Osteoblast (primary cell): Measurements from ENCODE around the gene OR1J4. TPM values are rescaled to one million over a fixed set of nuclear protein-coding genes. Genes with fewer than 3 reads are reported as not detected.

ENCODE experiments used
- DNase-seq: peaks from one replicate; pipeline ENCODE4 v3.0.0; 2011; ENCODE audit warnings: low spot score, mixed read lengths; ENCODE audit not compliant: insufficient read length; ENCODE audit errors: missing footprints
- H2AFZ ChIP-seq: 2 replicates; pipeline ENCODE4 v1.6.0; 2011; ENCODE audit warnings: mild to moderate bottlenecking, low read length
- H3K27ac ChIP-seq: 2 replicates; pipeline ENCODE4 v1.5.1; 2011; ENCODE audit warnings: mild to moderate bottlenecking, low read depth, low read length, moderate library complexity
- H3K27me3 ChIP-seq: 2 replicates; pipeline ENCODE4 v1.6.0; 2012; ENCODE audit warnings: mild to moderate bottlenecking, control low read depth, inconsistent platforms, low read length, moderate library complexity; ENCODE audit not compliant: insufficient read depth
- H3K36me3 ChIP-seq: 2 replicates; pipeline ENCODE4 v1.5.1; 2011; ENCODE audit warnings: mild to moderate bottlenecking, low read length, control low read depth, moderate library complexity; ENCODE audit not compliant: insufficient read depth
- H3K4me1 ChIP-seq: 2 replicates; pipeline ENCODE4 v1.5.1; 2011; ENCODE audit warnings: mild to moderate bottlenecking, low read length, control low read depth, moderate library complexity; ENCODE audit not compliant: insufficient read depth
- H3K4me2 ChIP-seq: 2 replicates; pipeline ENCODE4 v1.6.0; 2011; ENCODE audit warnings: mild to moderate bottlenecking, low read length; ENCODE audit not compliant: insufficient read depth
- H3K4me3 ChIP-seq: fragments of 200-600 bp; sonication (generic); 3 replicates; pipeline ENCODE4 v1.5.1; 2012; ENCODE audit warnings: mild to moderate bottlenecking, low read length, inconsistent platforms; ENCODE audit not compliant: insufficient read depth
- H3K79me2 ChIP-seq: 2 replicates; pipeline ENCODE4 v1.6.0; 2012; ENCODE audit warnings: mild to moderate bottlenecking, low read length, control low read depth, inconsistent platforms; ENCODE audit not compliant: insufficient read depth
- H3K9me3 ChIP-seq: 2 replicates; pipeline ENCODE4 v1.5.1; 2011; ENCODE audit warnings: low read depth, low read length, control low read depth
- H4K20me1 ChIP-seq: 2 replicates; pipeline ENCODE4 v1.6.0; 2012; ENCODE audit warnings: mild to moderate bottlenecking, low read length, control low read depth; ENCODE audit not compliant: insufficient read depth
- total RNA-seq: library from RNA; depleted of rRNA; stranded (reverse); fragments of >200 nt; gene quantifications from 2 replicates; pipeline ENCODE4 v1.2.3, GENCODE V29; 2012
- TF ChIP-seq, protein P1 (sequence below): IDR thresholded peaks from 2 replicates; pipeline ENCODE4 v1.5.1; 2011; ENCODE audit warnings: mild to moderate bottlenecking, low read depth, low read length, moderate library complexity; ENCODE audit errors: extremely low read depth

Gene OR1J4
- total RNA-seq, 1 donor: not detected

DNA sequence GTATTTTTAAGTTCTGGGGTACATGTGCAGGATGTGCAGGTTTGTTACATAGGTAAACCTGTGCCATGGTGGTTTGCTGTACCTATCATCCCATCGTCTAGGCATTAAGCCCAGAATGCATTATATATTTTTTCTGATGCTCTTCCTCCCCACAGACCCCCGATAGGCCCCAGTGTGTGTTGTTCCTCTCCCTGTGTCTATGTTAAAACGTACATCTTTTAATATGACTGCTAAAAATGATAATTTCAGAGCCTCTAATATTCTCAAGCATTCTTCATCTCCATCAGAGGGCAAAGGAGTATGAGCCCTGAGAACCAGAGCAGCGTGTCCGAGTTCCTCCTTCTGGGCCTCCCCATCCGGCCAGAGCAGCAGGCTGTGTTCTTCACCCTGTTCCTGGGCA is 8.4 kb upstream of the OR1J4 start, which contains the start of gene OR1J2:
OR1J2 (plus strand) TSS at position 301 of the 400 bp plus-strand sequence; CDS start at position 301, 0 bp downstream.
- Histone ChIP-seq H3K4me2 (no peak within 1 kb of the TSS), H3K27ac (no peak within 1 kb of the TSS), H3K79me2 (no peaks in the 10 kb centered on the region), H3K27me3 (no peaks in the 10 kb centered on the region), H3K9me3 (no peaks in the 10 kb centered on the region), H2AFZ (no peak within 1 kb of the TSS), H3K4me3 (no peak within 1 kb of the TSS), H3K36me3 (no peaks in the 10 kb centered on the region), H4K20me1 (no peaks in the 10 kb centered on the region), H3K4me1 (no peaks in the 10 kb centered on the region)
- TF ChIP-seq, protein P1, sequence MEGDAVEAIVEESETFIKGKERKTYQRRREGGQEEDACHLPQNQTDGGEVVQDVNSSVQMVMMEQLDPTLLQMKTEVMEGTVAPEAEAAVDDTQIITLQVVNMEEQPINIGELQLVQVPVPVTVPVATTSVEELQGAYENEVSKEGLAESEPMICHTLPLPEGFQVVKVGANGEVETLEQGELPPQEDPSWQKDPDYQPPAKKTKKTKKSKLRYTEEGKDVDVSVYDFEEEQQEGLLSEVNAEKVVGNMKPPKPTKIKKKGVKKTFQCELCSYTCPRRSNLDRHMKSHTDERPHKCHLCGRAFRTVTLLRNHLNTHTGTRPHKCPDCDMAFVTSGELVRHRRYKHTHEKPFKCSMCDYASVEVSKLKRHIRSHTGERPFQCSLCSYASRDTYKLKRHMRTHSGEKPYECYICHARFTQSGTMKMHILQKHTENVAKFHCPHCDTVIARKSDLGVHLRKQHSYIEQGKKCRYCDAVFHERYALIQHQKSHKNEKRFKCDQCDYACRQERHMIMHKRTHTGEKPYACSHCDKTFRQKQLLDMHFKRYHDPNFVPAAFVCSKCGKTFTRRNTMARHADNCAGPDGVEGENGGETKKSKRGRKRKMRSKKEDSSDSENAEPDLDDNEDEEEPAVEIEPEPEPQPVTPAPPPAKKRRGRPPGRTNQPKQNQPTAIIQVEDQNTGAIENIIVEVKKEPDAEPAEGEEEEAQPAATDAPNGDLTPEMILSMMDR: no peak
- DNase-seq: no peak

DNA sequence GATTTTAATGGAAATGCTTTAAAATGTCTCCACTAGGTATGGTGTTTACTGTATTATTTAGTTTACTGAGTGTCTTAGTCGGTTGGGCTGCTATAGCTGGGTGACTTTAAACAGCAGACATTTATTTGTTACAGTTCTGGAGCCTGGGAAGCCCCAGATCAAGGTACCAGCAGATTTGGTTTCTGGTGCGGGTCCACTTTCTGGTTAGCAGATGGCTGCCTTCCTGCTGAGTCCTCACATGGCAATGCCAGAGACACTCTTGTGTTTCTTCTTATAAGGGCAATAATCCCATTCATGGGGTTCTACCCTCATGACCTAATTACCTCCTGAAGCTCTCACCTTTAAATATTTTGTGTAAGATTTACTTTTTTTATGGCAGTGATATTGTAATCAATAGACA is 715 bp upstream of the OR1J4 start:
- Histone ChIP-seq H2AFZ (no peak overlapping the region), H3K36me3 (no peaks in the 10 kb centered on the region), H3K79me2 (no peaks in the 10 kb centered on the region), H3K27me3 (no peaks in the 10 kb centered on the region), H3K9me3 (no peaks in the 10 kb centered on the region), H4K20me1 (no peaks in the 10 kb centered on the region), H3K4me2 (no peak overlapping the region), H3K4me1 (no peaks in the 10 kb centered on the region), H3K27ac (no peak overlapping the region), H3K4me3 (no peak overlapping the region)
- TF ChIP-seq, protein P1: no peak
- no peak for DNase-seq

DNA sequence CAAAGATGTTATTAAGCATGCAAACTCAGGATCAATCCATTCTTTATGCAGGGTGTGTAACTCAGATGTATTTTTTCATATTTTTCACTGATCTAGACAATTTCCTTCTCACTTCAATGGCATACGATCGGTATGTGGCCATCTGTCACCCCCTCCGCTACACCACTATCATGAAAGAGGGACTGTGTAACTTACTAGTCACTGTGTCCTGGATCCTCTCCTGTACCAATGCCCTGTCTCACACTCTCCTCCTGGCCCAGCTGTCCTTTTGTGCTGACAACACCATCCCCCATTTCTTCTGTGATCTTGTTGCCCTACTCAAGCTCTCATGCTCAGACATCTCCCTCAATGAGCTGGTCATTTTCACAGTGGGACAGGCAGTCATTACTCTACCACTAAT is 435 bp downstream of the OR1J4 start:
- Histone ChIP-seq H3K4me2 (no peak overlapping the region), H3K4me3 (no peak overlapping the region), H2AFZ (no peak overlapping the region), H3K4me1 (no peaks in the 10 kb centered on the region), H4K20me1 (no peaks in the 10 kb centered on the region), H3K36me3 (no peaks in the 10 kb centered on the region), H3K79me2 (no peaks in the 10 kb centered on the region), H3K27me3 (no peaks in the 10 kb centered on the region), H3K9me3 (no peaks in the 10 kb centered on the region), H3K27ac (no peak overlapping the region)
- DNase-seq: no peak
- TF ChIP-seq, protein P1: no peak

DNA sequence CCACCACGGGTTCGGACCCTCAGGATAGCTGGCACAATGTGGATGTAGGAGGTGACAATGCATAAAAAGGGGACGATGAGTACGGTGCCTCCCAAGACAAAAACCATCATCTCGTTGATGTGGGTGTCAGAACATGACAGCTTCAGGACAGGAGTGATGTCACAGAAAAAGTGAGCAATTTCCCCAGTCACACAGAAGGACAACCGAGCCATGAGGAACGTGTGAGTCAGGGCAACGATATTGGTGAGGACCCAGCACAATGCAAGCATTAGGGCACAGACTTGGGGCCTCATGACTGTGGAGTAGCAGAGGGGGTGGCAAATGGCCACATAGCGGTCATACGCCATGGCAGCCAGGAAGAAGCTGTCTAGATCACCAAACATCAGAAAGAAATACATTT is 7.7 kb downstream of the OR1J4 start:
- Histone ChIP-seq H3K4me3 (no peak overlapping the region), H3K4me1 (no peaks in the 10 kb centered on the region), H3K9me3 (no peaks in the 10 kb centered on the region), H3K79me2 (no peaks in the 10 kb centered on the region), H4K20me1 (no peaks in the 10 kb centered on the region), H3K27me3 (no peaks in the 10 kb centered on the region), H3K36me3 (no peaks in the 10 kb centered on the region), H2AFZ (no peak overlapping the region), H3K27ac (no peak overlapping the region), H3K4me2 (no peak overlapping the region)
- TF ChIP-seq, protein P1: no peak
- DNase-seq: no peak
